GM19463 (cell line): ENCODE results near the gene NBEA.

Experiments
- ATAC-seq: cut with Tn5 transposase; IDR thresholded peaks from one replicate; pipeline ENCODE4 v1.9.1; 2021; ENCODE audit warnings: mild to moderate bottlenecking, moderate library complexity; ENCODE audit not compliant: unreplicated experiment

The NBEA gene

GRCh38 chr13:35162420-35162819, 220.3 kb downstream of the NBEA start:
- no peak for ATAC-seq

DNA sequence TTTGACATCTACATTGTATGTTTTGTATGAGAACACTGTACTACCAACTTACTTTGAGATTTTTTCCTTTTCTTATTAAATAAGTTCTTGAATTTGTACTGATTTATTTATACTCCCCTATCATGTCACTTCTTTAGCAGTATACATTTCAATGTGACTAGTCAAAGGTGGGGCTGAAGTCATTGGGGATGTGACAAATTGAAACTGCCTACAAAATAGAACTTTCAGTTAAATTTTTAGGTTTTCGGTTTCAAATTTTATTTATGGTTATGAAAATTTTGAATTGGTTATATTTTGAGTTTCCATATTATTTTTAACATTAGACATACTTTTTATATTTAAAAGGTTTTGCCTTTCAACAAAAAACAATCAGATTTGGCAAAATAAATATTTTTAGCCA, 221.6 kb downstream of the NBEA start:
- ATAC-seq, result peak; percentile 53

DNA sequence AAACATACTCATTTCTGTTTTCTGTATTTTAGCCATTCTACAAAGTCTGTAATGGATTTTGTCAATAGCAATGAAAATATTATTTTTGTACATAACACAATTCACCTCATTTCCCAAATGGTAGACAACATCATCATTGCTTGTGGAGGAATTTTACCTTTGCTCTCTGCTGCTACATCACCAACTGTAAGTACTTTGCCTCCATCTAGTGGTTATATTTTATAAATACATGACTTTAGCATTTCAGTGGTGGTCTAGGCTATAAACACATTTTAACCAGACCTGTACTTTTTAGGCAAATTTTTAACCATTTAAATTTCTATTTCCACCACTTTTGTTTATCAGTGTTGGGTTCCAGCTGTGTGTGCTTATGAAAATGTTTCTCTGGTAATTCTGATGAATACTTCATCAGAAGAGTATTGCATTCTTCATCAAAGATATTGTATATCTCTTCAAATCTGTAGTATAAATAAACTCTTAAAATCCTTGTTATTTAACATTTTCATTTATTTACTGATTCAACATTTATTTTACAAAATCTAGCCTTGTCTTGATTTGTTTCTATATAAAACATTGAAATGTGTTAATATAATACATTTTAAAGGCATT, 222.4 kb downstream of the NBEA start:
- peak; percentile 65 for ATAC-seq

DNA sequence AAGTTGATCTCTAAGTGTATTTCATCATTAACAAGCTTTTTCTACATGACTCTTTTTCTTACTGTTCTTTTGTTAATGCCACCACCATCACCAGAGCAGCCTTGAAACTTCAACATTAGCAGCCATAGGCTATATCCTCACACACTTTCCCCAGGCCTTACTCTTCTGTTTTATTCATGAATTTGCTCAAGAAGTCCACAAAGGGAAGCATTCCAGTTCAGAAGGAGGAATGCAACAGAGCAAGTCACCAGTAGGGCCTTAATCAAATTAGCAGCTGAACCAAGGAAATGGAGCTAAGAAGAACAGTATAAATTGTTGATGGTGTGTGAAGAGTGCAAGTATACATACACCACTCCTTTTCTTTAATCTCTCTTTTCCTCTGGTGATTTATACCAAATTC, 223.1 kb downstream of the NBEA start:
- ATAC-seq, result no peak

DNA sequence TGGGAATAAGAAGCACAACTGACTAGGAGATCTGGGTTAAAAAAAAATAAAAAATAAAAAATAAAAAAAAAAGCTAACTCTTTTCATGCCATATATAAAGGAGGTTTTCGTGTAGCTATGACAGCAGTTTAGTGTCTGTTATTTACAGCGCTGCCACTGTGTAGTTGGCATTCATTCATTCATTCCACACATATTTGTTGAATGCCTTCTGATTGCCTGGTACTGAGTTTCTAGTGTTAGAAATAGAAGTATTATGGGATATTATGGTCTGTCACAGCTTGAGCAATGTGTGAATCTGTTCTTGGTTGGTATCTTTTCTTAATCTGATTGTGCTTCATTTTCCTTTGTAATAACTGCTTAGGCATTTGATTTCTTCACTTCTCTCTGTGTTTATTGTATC, 237.4 kb downstream of the NBEA start:
- ATAC-seq, result no peak

- ATAC-seq, result no peak
Measured at GRCh38 chr13:35179920-35180663, 238.0 kb downstream of the NBEA start.

- ATAC-seq, result no peak
Measured at GRCh38 chr13:35190241-35190640, 248.2 kb downstream of the NBEA start.

DNA sequence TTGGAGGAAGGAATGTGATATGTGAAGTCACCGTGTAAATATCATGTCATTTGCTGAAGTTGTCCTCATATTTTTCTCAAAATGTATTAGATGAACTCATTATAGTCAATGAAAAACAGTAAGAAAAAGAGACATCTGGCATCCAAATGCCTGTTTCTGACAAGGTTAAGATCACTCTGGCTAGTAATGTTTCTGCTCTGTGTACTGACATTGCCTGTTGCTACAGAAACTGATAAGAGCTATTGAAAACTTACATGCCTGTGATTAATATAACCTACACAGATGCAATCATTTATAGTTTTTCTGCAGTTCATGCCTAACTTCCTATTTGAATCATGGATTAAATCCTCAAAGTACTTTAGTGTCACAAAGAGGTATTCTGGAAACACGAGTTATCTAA, 249.8 kb downstream of the NBEA start:
- no peak for ATAC-seq

DNA sequence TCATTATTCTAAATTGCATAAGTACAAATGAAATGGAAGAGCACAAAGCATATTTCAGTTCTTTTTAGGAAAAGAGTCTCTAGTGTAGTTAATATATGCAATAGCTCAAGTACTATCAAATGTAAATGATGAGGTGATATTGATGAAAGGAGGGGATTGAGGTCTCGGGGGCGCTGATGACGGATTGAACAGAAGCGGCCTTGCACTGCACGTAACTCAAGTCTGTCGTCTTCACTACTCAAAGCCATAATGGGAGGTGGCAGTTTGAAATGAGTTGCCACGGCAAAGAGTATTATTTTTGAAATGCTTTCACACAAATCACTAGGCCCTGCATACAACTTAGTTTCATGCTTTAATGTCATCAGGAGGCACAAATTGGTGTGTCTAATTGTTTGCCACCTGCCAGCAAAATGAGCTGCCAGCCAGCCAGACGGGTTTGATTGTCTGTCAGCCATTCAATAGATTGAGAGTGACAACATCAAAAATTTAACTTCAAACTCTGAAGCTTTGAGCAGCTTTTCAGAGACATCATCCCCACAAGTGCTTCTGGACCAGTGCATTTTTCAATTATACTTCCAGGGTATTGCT, 256.6 kb downstream of the NBEA start:
- no peak for ATAC-seq

- ATAC-seq, result no peak
Measured at GRCh38 chr13:35208587-35208986, 266.5 kb downstream of the NBEA start.

DNA sequence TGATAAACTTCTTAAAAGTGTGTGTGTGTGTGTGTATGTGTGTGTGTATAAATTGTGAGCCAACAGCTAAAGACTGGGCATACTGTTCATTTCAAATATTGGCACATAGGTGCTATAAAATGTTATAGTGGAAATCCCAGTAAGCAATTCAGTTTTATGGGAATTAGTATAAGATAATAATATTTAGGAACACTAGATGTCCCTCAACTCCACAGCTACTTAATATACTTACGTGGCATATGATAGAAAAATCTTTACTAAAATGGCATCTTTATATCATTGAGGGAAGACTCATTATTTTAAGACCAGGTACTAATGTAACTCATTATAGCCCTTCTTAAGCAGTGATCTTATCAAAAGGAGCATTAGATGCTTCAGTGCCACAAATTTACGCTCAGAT, 268.2 kb downstream of the NBEA start:
- no peak for ATAC-seq

- ATAC-seq, result no peak
Measured at GRCh38 chr13:35211949-35212348, 269.9 kb downstream of the NBEA start.

GRCh38 chr13:35213911-35214310, 271.8 kb downstream of the NBEA start:
- ATAC-seq, result no peak

DNA sequence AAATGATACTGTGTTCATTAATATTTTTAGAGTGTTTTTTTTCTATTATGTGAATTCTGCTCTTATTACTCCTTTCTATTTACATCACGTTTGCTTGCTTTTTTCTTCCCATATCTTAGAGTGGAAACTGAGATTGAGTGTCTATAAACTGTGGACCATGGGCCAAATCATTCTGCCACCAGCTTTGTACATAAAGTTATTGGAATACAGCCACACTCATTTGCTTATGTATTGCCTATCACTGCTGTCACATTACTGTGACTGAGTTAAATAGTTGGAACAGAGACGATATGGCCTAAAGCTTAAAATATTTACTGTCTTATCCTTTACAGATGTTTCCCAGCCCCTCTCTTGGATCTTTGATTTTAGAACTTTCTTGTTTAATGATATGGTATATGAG, 274.1 kb downstream of the NBEA start:
- ATAC-seq, result no peak

DNA sequence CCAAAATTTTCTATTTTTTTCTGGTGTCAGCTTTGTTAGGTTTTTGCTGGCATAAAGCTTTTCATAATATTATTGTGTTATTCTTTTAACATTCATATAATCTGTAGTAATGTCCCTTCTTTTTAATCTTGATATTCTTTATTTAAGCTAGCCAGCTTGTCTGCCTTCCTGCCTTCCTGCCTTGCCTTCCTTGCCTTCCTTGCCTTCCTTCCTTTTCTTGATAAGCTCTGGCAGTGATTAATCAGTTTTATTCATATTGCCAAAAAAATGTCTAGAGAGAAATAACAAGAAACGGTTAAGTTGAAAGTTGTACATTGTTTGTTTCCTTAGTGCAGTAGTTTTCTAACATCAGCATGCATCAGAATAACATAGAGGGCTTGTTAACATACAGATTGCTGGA, 277.0 kb downstream of the NBEA start:
- ATAC-seq, result no peak

DNA sequence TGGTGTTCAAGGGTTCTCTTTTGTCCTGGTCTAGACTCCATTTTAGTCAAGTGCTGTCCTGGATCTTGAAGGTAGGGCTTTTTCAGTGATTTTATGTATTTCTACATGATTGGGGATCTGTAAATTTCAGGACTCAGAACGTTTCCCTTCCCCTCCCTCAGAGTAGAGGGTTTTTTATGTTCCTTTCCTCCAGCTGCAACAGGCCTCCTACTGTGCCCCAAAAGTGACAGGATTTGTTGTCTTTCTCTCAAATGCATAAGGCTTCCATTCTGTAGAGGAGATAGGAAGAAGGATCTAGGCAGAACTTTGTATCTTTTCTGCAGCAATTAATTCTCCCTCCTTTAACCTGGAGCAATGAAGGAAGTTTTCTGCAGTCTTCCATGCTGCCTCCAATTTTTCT, 283.1 kb downstream of the NBEA start:
- no peak for ATAC-seq

GRCh38 chr13:35225582-35225981, 283.5 kb downstream of the NBEA start:
- ATAC-seq, result no peak

DNA sequence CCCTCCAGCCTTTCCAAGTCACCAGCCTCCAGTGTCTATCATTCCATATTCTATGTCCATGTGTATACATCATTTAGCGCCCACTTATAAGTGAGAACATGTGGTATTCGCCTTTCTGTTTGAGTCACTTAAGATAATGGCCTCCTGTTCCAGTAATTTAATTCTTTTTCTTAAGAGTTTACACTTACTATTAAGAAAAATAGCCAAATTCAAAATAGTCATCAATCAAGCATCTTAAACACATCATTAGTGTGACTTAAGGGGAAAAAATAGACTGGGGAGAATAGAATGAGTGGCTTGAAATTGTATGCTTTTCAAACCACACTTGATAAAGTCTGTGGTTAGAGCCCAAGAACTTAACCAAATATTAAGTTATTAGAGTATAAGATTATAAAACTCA, 286.5 kb downstream of the NBEA start:
- no peak for ATAC-seq

DNA sequence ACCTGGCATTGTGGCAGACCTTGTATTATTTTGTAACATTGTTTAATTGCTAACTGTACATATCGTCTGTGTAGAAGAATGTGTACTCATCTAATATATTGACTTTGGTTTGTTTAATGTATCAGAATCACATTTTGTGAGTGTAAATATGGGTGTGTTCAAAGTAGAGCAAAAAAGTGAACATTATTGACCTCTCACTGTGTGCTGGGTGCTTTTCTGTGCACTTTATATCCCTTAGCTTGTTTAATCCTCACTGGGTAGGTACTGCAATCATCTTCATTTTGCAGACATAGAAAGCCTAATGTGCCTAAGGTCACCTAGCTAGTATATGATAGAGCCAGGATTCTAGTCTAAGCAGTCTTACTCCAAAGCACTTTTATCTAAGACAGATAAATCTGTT, 289.4 kb downstream of the NBEA start:
- ATAC-seq, result no peak

DNA sequence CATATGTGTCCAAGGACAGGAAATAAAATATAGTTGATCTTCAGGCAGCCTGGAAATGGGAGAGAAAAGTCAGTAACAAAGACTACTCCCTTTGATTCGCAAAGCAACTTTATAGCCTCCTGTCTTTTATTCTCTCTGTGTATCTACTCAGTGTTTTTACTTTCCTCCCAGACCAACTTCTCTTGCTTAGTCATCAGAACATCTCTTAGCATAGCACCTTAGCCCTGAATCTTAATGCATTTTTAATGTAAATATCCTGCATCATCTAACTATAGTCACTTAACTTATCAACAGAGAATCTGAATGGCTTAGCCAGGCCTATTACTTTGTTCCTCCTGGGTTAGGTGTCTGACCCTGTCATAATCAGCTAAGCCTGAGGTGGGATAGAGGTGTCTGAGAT, 296.2 kb downstream of the NBEA start:
- ATAC-seq, result no peak

GRCh38 chr13:35252536-35253205, 310.6 kb downstream of the NBEA start:
- ATAC-seq, result peak; percentile 87

DNA sequence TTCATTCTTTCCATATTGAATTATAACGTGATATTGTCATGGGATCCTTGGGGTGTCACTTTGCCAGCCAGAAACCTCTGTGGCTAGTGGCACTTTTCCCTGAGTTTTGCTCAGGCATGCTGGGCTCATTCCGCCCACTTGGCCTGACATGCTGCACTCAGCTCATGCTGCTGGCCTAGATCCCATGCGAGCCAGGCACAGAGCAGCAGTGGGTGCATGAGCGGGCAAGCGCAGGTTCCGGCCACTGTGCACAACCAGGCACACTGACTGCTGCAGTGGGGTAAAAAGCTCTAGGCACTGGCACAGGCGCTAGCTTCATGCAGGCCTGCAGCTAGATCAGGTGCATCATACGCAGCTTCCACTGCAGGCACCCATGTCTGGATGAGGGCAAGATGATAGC, 313.2 kb downstream of the NBEA start:
- ATAC-seq, result no peak
